Activated B cell treated with CpG ODN at 0.5 μM for 24 hours (primary cell): ENCODE measurements around the gene AGER. TPM values are rescaled to one million over a fixed set of nuclear protein-coding genes. Genes with fewer than 3 reads are reported as not detected.

Experiments used
- ATAC-seq: fragments of 200-7000 bp; cut with Tn5 transposase; one replicate; pipeline ENCODE4 v1.10.0; 2021; ENCODE audit warnings: low read depth, mild to moderate bottlenecking, moderate library complexity
- CTCF ChIA-PET: fragments of 350-600 bp; sonication (Branson Sonifier 250); formaldehyde crosslinking; loops from one replicate; lab custom pipeline; 2021; ENCODE audit warnings: antibody characterized with exemption; lab: Charles Lee
- POLR2A ChIA-PET: fragments of 350-600 bp; sonication (Branson Sonifier 250); formaldehyde crosslinking; loops from one replicate; lab custom pipeline; 2021; ENCODE audit warnings: antibody characterized with exemption; lab: Charles Lee
- DNase-seq: peaks from one replicate; pipeline ENCODE4 v3.0.0; 2022
- H3K27ac Mint-ChIP-seq: one replicate; pipeline ENCODE4 v1.8.0; 2020; ENCODE audit warnings: mixed read lengths
- H3K27me3 Mint-ChIP-seq: one replicate; pipeline ENCODE4 v1.8.0; 2021; ENCODE audit warnings: mixed read lengths
- H3K36me3 Mint-ChIP-seq: one replicate; pipeline ENCODE4 v1.8.0; 2021; ENCODE audit warnings: low read depth, mixed read lengths
- H3K4me1 Mint-ChIP-seq: one replicate; pipeline ENCODE4 v1.8.0; 2021; ENCODE audit warnings: mixed read lengths
- H3K4me3 Mint-ChIP-seq: one replicate; pipeline ENCODE4 v1.8.0; 2020; ENCODE audit warnings: mild to moderate bottlenecking, mixed read lengths
- H3K9me3 Mint-ChIP-seq: one replicate; pipeline ENCODE4 v1.8.0; 2020; ENCODE audit warnings: mixed read lengths
- intact Hi-C: fragments of 100-400 bp; cut with micrococcal nuclease; formaldehyde crosslinking; loops from one replicate; pipeline ENCODE4 v1.15.1; 2024
- total RNA-seq: library from RNA; stranded (reverse); gene quantifications from 2 replicates; pipeline ENCODE4 v1.2.3, GENCODE V29; 2022
- TF ChIP-seq, protein P1 (sequence below): fragments of 200-600 bp; IDR thresholded peaks from one replicate; pipeline ENCODE4 v1.8.0; 2022; ENCODE audit warnings: antibody characterized with exemption, mild to moderate bottlenecking

Gene AGER
- total RNA-seq, result 23.5 and 30.8 TPM in 2 replicates

DNA sequence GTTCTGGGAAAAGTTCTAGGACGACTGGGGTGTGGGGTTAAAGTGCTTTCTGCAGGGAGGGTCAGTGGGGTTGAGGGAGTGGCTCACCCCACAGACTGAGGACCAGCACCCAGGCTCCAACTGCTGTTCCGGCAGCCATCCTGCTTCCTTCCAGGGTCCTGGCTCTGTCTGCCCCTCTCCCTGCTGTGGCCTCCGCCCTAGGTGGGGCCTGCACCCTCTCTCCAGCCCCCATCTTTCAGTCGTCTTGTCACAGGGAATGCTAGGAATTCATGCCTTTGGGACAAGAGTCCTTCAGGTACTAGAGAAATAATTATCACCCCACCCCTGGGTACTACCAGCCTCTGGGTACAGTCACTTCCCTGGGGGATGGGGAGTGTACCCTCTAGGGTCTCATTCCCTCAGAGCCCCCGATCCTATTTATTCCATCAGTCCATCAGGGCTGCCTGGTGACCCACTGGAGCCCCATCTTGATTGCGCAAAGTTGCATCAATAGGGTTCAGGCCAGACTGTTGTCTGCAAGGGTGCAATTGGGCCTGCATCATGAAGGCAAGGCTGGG is at the start of gene AGER:
Gene AGER, minus strand, starts transcription at position 170 of the 557 bp plus-strand sequence. Its CDS starts 31 bp downstream, at position 139.
- DNase-seq (no peak), ATAC-seq (no peak)
- Mint-ChIP-seq H3K36me3 (peaks cover 82% of the 10 kb centered on the region), H3K9me3 (no peaks in the 10 kb centered on the region), H3K4me1 (peaks cover 48% of the 10 kb centered on the region), H3K27ac (no peak within 1 kb of the TSS), H3K4me3 (no peak within 1 kb of the TSS), H3K27me3 (no peaks in the 10 kb centered on the region)
- ChIA-PET POLR2A (no interaction called here), CTCF (no interaction called here)
- TF ChIP-seq, protein P1, sequence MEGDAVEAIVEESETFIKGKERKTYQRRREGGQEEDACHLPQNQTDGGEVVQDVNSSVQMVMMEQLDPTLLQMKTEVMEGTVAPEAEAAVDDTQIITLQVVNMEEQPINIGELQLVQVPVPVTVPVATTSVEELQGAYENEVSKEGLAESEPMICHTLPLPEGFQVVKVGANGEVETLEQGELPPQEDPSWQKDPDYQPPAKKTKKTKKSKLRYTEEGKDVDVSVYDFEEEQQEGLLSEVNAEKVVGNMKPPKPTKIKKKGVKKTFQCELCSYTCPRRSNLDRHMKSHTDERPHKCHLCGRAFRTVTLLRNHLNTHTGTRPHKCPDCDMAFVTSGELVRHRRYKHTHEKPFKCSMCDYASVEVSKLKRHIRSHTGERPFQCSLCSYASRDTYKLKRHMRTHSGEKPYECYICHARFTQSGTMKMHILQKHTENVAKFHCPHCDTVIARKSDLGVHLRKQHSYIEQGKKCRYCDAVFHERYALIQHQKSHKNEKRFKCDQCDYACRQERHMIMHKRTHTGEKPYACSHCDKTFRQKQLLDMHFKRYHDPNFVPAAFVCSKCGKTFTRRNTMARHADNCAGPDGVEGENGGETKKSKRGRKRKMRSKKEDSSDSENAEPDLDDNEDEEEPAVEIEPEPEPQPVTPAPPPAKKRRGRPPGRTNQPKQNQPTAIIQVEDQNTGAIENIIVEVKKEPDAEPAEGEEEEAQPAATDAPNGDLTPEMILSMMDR, result no peak
- intact Hi-C loops, result no loop called here

DNA sequence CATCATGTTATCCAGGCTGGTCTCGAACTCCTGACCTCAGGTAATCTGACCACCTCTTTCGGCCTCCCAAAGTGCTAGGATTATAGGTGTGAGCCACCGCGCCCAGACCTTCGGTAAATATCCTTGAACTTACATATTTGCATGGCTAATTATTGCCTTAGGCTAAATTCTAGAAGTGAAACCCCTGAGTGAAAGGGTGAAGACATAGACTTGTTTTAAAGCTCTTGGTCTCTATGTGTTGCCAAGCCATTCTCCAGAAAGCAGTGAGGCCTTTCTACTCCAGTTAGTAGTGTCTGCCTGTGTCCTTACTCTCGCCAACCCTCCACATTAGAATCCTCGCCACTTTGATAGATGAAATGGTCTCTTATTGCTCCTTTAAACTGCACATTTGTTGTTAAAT is 42.4 kb upstream of the AGER start:
- peak overlapping the region; percentile 76 for H3K27ac Mint-ChIP-seq
- H3K4me3 Mint-ChIP-seq, result no peak overlapping the region
- DNase-seq (no peak), ATAC-seq (peak; percentile 57)
- ChIA-PET CTCF (interaction anchor here (1.1 kb wide), 1 partner anchor 28 kb away, joined by 3 read pairs; no protein-coding TSS in a partner anchor), POLR2A (interaction anchor here (0.8 to 1.8 kb wide), 8 partner anchors 29 to 101 kb away, joined by 3 to 11 read pairs (median 5); partner anchors contain the start of genes FKBPL, GPSM3 and PBX2)
- H3K36me3 Mint-ChIP-seq, result no peaks in the 10 kb centered on the region
- TF ChIP-seq, protein P1, result no peak
- intact Hi-C loops, result no loop called here
- H3K9me3 Mint-ChIP-seq, result no peaks in the 10 kb centered on the region
- no peaks in the 10 kb centered on the region for H3K27me3 Mint-ChIP-seq
- peaks cover 71% of the 10 kb centered on the region for H3K4me1 Mint-ChIP-seq

DNA sequence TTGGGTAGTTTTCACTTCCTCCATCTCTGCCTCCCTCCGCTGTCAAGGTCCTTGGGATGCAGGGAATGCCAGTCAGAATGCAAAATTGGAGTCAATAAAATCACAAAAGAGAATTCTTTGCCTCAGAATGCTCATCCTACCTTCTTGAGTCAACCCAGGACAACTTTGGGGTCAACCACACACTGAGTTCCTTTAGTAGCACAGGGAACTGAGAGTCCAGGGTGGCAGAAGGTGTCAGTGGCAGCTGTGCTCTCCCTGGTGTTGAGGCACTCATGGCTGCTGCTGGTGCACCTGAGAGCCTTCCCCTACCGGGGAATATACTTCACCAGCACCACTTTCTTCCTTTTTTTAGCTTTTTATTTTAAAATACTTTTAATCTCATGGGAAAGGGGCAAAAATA is 40.6 kb upstream of the AGER start:
- Mint-ChIP-seq H3K9me3 (no peaks in the 10 kb centered on the region), H3K4me1 (peaks cover 75% of the 10 kb centered on the region), H3K27me3 (no peaks in the 10 kb centered on the region), H3K4me3 (peak overlapping the region; percentile 2), H3K27ac (peak overlapping the region; percentile 83), H3K36me3 (no peaks in the 10 kb centered on the region)
- peak; percentile 83 for ATAC-seq
- CTCF ChIA-PET, result no interaction called here
- intact Hi-C loops, result loop anchor here (2.0 kb wide), 1 partner anchor 28 kb away; no protein-coding TSS in a partner anchor
- TF ChIP-seq, protein P1, result no peak
- no peak for DNase-seq
- POLR2A ChIA-PET, result interaction anchor here (1.2 to 1.4 kb wide), 2 partner anchors 28 to 29 kb away, joined by 7 read pairs; no protein-coding TSS in a partner anchor

DNA sequence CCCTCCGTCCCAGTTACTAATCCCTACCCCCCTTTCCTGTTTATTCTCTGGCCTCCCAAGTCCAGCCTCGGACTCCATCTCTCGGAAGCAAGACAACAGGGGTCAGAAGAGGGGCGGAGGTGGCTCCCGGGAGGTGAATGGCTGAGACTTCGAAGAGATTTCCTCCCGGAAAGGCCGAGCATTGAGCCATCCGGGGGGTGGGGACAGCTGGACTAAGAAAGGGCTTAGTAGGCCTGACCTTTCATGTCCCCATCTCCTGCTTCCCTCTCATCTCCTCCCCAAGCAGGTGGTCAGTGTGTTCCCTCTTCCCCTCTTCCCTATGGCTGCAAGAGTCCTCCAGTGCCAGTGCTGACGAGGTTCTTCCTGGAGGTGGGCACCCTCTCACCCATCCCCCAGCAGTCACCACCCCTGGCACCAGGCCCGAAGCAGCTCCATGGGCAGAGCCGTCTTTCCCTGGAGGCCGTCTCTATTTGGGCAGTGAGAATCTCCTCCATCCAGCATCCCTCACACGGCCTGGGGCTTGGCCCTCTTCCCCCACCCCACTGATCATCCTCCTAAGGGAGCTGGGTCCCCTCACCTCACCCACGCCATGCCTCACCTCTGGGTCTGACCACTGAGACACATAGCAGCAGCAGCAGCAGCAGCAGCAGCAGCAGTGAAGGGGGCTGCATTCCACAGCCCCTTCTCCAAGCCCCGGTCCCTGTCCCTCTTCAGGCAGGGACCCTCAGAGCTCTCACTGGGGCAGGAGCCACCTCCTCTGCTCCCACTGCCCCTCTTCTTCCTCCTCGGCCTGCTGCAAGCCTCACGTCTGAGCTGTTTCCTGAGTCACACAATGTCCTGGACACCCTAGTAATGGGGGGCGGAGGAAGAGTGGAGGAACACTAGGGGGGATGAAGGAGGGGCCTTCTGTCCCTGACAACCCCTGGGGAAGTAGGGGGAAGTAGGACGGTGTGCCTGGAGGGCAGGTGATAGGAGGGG is 39.5 kb upstream of the AGER start, which contains the start of gene NOTCH4:
Gene NOTCH4, minus strand, starts transcription at position 810 of the 978 bp plus-strand sequence. Its CDS starts 139 bp downstream, at position 671.
- intact Hi-C loops, result loop anchor here (2.0 kb wide), 1 partner anchor 27 kb away; no protein-coding TSS in a partner anchor
- peak within 1 kb of the TSS; percentile 2 for H3K4me3 Mint-ChIP-seq
- H3K4me1 Mint-ChIP-seq, result peaks cover 70% of the 10 kb centered on the region
- ChIA-PET CTCF (no interaction called here), POLR2A (interaction anchor here (0.7 kb wide), 1 partner anchor 33 kb away, joined by 4 read pairs; no protein-coding TSS in a partner anchor)
- peak within 1 kb of the TSS; percentile 83 for H3K27ac Mint-ChIP-seq
- no peaks in the 10 kb centered on the region for H3K27me3 Mint-ChIP-seq
- H3K36me3 Mint-ChIP-seq, result no peaks in the 10 kb centered on the region
- ATAC-seq (no peak), DNase-seq (no peak)
- TF ChIP-seq, protein P1, result no peak
- H3K9me3 Mint-ChIP-seq, result no peaks in the 10 kb centered on the region
